Measurements from ENCODE around the gene CFAP90. TPM values are rescaled to one million over a fixed set of nuclear protein-coding genes. Genes with fewer than 3 reads are reported as not detected.
A peak's percentile ranks its signal among the peaks of the same experiment; 100 is the strongest.

CFAP90 gene
- polyA plus RNA-seq, 1 experiment = 0.10 TPM

DNA sequence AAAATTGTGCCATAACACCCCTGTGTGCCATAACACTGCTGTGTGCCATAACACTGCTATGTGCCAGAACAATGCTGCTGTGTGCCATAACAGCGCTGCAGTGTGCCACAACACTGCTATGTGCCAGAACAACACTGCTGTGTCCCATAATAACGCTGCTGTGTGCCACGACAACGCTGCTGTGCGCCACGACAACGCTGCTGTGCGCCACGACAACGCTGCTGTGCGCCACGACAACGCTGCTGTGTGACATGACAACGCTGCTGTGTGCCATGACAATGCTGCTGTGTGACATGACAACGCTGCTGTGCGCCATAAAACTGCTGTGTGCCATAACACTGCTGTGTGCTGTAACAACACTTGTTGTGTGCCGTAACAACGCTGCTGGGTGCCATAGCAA is 25.9 kb downstream of the CFAP90 start:
- DNase-seq (ENCODE audit: low read depth, low spot score) = no peak
- no peaks in the 10 kb centered on the region for H3K9me3 ChIP-seq (ENCODE audit: control insufficient read depth, insufficient read depth, low read length)
- no peak overlapping the region for H3K27ac ChIP-seq (ENCODE audit: low read depth, low read length)
- TF ChIP-seq, protein P1, sequence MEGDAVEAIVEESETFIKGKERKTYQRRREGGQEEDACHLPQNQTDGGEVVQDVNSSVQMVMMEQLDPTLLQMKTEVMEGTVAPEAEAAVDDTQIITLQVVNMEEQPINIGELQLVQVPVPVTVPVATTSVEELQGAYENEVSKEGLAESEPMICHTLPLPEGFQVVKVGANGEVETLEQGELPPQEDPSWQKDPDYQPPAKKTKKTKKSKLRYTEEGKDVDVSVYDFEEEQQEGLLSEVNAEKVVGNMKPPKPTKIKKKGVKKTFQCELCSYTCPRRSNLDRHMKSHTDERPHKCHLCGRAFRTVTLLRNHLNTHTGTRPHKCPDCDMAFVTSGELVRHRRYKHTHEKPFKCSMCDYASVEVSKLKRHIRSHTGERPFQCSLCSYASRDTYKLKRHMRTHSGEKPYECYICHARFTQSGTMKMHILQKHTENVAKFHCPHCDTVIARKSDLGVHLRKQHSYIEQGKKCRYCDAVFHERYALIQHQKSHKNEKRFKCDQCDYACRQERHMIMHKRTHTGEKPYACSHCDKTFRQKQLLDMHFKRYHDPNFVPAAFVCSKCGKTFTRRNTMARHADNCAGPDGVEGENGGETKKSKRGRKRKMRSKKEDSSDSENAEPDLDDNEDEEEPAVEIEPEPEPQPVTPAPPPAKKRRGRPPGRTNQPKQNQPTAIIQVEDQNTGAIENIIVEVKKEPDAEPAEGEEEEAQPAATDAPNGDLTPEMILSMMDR (IDR thresholded peaks at IDR 0.05; ENCODE audit: low read depth, low read length) = no peak
- H3K27me3 ChIP-seq (ENCODE audit: control insufficient read depth, insufficient read depth, low read length) = no peaks in the 10 kb centered on the region
- ChIA-PET POLR2A (no interaction called here), CTCF (interaction anchor here (1.6 kb wide), 1 partner anchor 10 kb away, joined by 5 read pairs; no protein-coding TSS in a partner anchor)
- no peak overlapping the region for H3K4me3 ChIP-seq (ENCODE audit: low read depth, low read length)

DNA sequence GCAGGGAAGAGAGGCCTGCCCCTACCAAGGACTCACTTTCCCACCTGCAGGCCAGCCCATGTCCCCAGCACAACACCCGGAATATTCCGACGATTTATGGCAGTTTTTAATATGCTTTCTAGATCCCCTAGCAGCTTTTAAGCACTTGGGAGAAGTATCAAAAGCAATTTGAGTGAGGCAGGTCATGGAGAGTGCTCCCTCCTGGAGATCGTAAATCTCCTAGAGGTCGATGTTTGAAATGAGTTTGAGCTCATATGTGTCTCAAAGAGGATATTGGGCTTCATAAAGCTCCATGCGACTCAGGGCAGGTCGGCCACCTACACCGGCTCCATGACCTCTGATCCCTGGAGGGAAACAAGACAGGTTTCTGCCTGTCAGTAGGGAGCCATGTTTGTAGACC is 27.3 kb downstream of the CFAP90 start:
- ChIA-PET POLR2A (no interaction called here), CTCF (interaction anchor here (1.6 kb wide), 1 partner anchor 8 kb away, joined by 5 read pairs; no protein-coding TSS in a partner anchor)
- no peak overlapping the region for H3K4me3 ChIP-seq (ENCODE audit: low read depth, low read length)
- H3K9me3 ChIP-seq (ENCODE audit: control insufficient read depth, insufficient read depth, low read length) = no peaks in the 10 kb centered on the region
- DNase-seq (ENCODE audit: low read depth, low spot score) = no peak
- H3K27me3 ChIP-seq (ENCODE audit: control insufficient read depth, insufficient read depth, low read length) = no peaks in the 10 kb centered on the region
- TF ChIP-seq, protein P1 (IDR thresholded peaks at IDR 0.05; ENCODE audit: low read depth, low read length) = no peak
- H3K27ac ChIP-seq (ENCODE audit: low read depth, low read length) = no peak overlapping the region

DNA sequence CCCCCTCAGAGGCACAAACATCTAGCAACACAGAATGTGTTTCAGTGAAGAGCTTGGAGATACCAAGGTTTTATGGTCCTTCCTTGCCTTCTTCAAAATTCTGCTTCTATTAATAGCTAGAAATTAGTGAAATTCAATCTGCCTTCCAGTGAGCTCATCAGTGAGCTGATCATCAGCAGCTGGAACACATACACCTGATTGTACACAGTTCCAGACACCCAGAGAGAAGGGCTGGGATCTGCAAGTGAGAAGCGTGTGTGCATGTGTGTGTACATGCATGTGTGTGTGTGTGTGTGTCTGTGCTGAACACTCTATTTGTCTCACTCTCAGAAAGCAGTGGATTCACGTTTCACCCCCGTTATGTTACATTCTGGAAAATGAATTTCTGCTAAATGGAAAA is 28.5 kb downstream of the CFAP90 start:
- CTCF ChIA-PET = no interaction called here
- POLR2A ChIA-PET = no interaction called here
- no peak for DNase-seq (ENCODE audit: low read depth, low spot score)
- H3K9me3 ChIP-seq (ENCODE audit: control insufficient read depth, insufficient read depth, low read length) = no peaks in the 10 kb centered on the region
- H3K4me3 ChIP-seq (ENCODE audit: low read depth, low read length) = no peak overlapping the region
- no peaks in the 10 kb centered on the region for H3K27me3 ChIP-seq (ENCODE audit: control insufficient read depth, insufficient read depth, low read length)
- H3K27ac ChIP-seq (ENCODE audit: low read depth, low read length) = no peak overlapping the region
- TF ChIP-seq, protein P1 (IDR thresholded peaks at IDR 0.05; ENCODE audit: low read depth, low read length) = no peak

DNA sequence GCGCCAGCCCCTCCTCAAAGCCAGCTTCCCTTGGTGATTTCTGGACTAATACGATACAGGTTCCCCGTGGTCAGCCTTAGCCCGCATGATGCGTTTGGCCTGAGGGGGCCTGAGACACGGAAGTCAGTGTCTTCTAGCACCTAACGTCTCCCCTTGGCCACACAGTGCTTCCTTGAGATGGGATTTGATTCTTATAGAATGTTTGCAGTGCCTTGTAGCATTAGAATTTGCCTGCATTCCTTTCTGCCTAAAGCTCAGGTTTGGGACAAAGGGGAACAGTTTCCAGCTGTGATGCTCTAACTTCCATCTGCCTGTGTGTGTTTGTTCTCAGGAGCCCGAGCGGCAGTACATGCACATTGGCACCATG is 34.4 kb downstream of the CFAP90 start:
- TF ChIP-seq, protein P1 (IDR thresholded peaks at IDR 0.05; ENCODE audit: low read depth, low read length) = no peak
- no peaks in the 10 kb centered on the region for H3K27me3 ChIP-seq (ENCODE audit: control insufficient read depth, insufficient read depth, low read length)
- no peak overlapping the region for H3K4me3 ChIP-seq (ENCODE audit: low read depth, low read length)
- DNase-seq (ENCODE audit: low read depth, low spot score) = no peak
- ChIA-PET CTCF (interaction anchor here (0.7 to 2.9 kb wide), 14 partner anchors 8 to 65 kb away, joined by 3 to 23 read pairs (median 4); partner anchors contain the start of genes CFAP90, FASTKD3 and MTRR), POLR2A (no interaction called here)
- no peak overlapping the region for H3K27ac ChIP-seq (ENCODE audit: low read depth, low read length)
- H3K9me3 ChIP-seq (ENCODE audit: control insufficient read depth, insufficient read depth, low read length) = no peaks in the 10 kb centered on the region

DNA sequence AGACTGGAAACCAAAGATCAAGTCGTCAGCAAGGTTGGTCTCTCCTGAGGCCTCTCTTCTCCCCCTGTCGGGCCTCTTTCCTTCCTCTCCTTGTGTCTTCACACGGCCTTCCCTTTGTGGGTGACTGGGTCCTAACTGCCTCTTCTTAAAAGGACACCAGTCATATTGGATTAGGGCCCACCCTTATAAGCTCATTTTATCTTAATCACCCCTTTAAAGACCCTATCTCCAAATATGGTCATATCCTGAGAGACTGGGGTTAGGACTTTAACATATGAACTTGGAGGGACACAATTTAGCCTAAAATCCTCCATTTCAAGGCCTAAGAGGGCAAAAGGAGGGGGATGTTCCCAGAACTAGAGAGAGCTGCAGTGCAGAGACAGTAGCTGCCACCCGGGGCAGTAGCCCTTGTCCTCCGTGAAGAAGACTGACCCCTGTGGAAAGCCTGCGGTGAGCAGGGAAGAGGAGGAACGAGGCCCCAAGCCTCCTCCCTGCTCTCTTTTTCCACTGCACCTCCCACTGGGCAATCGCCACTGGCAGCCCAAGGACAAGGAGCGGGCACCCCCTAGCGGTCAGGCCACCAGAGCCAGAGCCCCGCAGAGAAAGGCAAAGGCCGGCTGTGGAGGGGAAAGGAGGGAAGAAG is 34.9 kb downstream of the CFAP90 start:
- peak; percentile 4 for DNase-seq (ENCODE audit: low read depth, low spot score)
- Histone ChIP-seq H3K4me3 (ENCODE audit: low read depth, low read length) (no peak overlapping the region), H3K27me3 (ENCODE audit: control insufficient read depth, insufficient read depth, low read length) (no peaks in the 10 kb centered on the region), H3K9me3 (ENCODE audit: control insufficient read depth, insufficient read depth, low read length) (no peaks in the 10 kb centered on the region), H3K27ac (ENCODE audit: low read depth, low read length) (no peak overlapping the region)
- POLR2A ChIA-PET = no interaction called here
- TF ChIP-seq, protein P1 (IDR thresholded peaks at IDR 0.05; ENCODE audit: low read depth, low read length) = peak; percentile 84
- CTCF ChIA-PET = interaction anchor here (0.6 to 2.9 kb wide), 16 partner anchors 8 to 1050 kb away, joined by 3 to 23 read pairs (median 4); partner anchors contain the start of genes CFAP90, FASTKD3 and MTRR

Measured in AG04450 (cell line).